Measurements from ENCODE around the gene WDR35. TPM values are rescaled to one million over a fixed set of nuclear protein-coding genes. Genes with fewer than 3 reads are reported as not detected.

Gene WDR35
- polyA plus RNA-seq, 4 donors: 0.45 to 7.1 (median 1.3) TPM

- H3K36me3 ChIP-seq (ENCODE audit: control insufficient read depth in 3 of 3, insufficient read depth in 2 of 3, low read depth in 1 of 3, low read length in 3 of 3): peaks cover 0 to 9% (median 0%) of the 10 kb centered on the region in 3 donors
- no peak overlapping the region for H3K27ac ChIP-seq (ENCODE audit: low read depth in 1 of 3, low read length in 2 of 3)
- WGBS, 3 donors: 46 to 69% (median 63%) methylated on average over 1 of the region's 1 CpG
- H3K27me3 ChIP-seq (ENCODE audit: control insufficient read depth in 3 of 3, insufficient read depth in 3 of 3, low read length in 3 of 3): no peaks in the 10 kb centered on the region
- FAIRE-seq: no peak
- no peak overlapping the region for H3K4me3 ChIP-seq (ENCODE audit: low read depth in 1 of 3, low read length in 3 of 3)
- H3K4me1 ChIP-seq (ENCODE audit: control insufficient read depth in 3 of 3, insufficient read depth in 2 of 3, low read depth in 1 of 3, low read length in 2 of 3): no peaks in the 10 kb centered on the region
- peak in 1 of 2 donors; percentile 5 for DNase-seq
- H3K9me3 ChIP-seq (ENCODE audit: control insufficient read depth in 2 of 2, insufficient read depth in 1 of 2, low read depth in 1 of 2, low read length in 1 of 2): no peaks in the 10 kb centered on the region
Observed at GRCh38 chr2:19979932-19980331, 10.0 kb downstream of the WDR35 start.

- no peaks in the 10 kb centered on the region for H3K27me3 ChIP-seq (ENCODE audit: control insufficient read depth in 3 of 3, insufficient read depth in 3 of 3, low read length in 3 of 3)
- no peak for DNase-seq
- no peaks in the 10 kb centered on the region for H3K9me3 ChIP-seq (ENCODE audit: control insufficient read depth in 2 of 2, insufficient read depth in 1 of 2, low read depth in 1 of 2, low read length in 1 of 2)
- H3K4me1 ChIP-seq (ENCODE audit: control insufficient read depth in 3 of 3, insufficient read depth in 2 of 3, low read depth in 1 of 3, low read length in 2 of 3): no peaks in the 10 kb centered on the region
- peaks cover 0 to 14% (median 0%) of the 10 kb centered on the region in 3 donors for H3K36me3 ChIP-seq (ENCODE audit: control insufficient read depth in 3 of 3, insufficient read depth in 2 of 3, low read depth in 1 of 3, low read length in 3 of 3)
- FAIRE-seq: no peak
- H3K27ac ChIP-seq (ENCODE audit: low read depth in 1 of 3, low read length in 2 of 3): no peak overlapping the region
- no peak overlapping the region for H3K4me3 ChIP-seq (ENCODE audit: low read depth in 1 of 3, low read length in 3 of 3)
- 89 to 92% (median 89%) methylated on average over 8 of the region's 8 CpGs for WGBS, 3 donors
Observed at GRCh38 chr2:19973466-19973865, 16.4 kb downstream of the WDR35 start.

- peak in 1 of 2 donors; percentile 6 for DNase-seq
- no peaks in the 10 kb centered on the region for H3K4me1 ChIP-seq (ENCODE audit: control insufficient read depth in 3 of 3, insufficient read depth in 2 of 3, low read depth in 1 of 3, low read length in 2 of 3)
- peaks cover 0 to 11% (median 2%) of the 10 kb centered on the region in 3 donors for H3K36me3 ChIP-seq (ENCODE audit: control insufficient read depth in 3 of 3, insufficient read depth in 2 of 3, low read depth in 1 of 3, low read length in 3 of 3)
- FAIRE-seq: no peak
- WGBS, 3 donors: 40 to 68% (median 63%) methylated on average over 3 of the region's 3 CpGs
- H3K27me3 ChIP-seq (ENCODE audit: control insufficient read depth in 3 of 3, insufficient read depth in 3 of 3, low read length in 3 of 3): no peaks in the 10 kb centered on the region
- no peak overlapping the region for H3K4me3 ChIP-seq (ENCODE audit: low read depth in 1 of 3, low read length in 3 of 3)
- H3K27ac ChIP-seq (ENCODE audit: low read depth in 1 of 3, low read length in 2 of 3): no peak overlapping the region
- H3K9me3 ChIP-seq (ENCODE audit: control insufficient read depth in 2 of 2, insufficient read depth in 1 of 2, low read depth in 1 of 2, low read length in 1 of 2): no peaks in the 10 kb centered on the region
Observed at GRCh38 chr2:19971691-19972090, 18.2 kb downstream of the WDR35 start.

- no peak overlapping the region for H3K27ac ChIP-seq (ENCODE audit: low read depth in 1 of 3, low read length in 2 of 3)
- DNase-seq (no peak), FAIRE-seq (no peak)
- H3K4me1 ChIP-seq (ENCODE audit: control insufficient read depth in 3 of 3, insufficient read depth in 2 of 3, low read depth in 1 of 3, low read length in 2 of 3): no peaks in the 10 kb centered on the region
- H3K9me3 ChIP-seq (ENCODE audit: control insufficient read depth in 2 of 2, insufficient read depth in 1 of 2, low read depth in 1 of 2, low read length in 1 of 2): peaks cover 0 to 5% of the 10 kb centered on the region in 2 donors
- no peaks in the 10 kb centered on the region for H3K27me3 ChIP-seq (ENCODE audit: control insufficient read depth in 3 of 3, insufficient read depth in 3 of 3, low read length in 3 of 3)
- no peak overlapping the region for H3K4me3 ChIP-seq (ENCODE audit: low read depth in 1 of 3, low read length in 3 of 3)
- WGBS, 3 donors: 100% methylated on average over 1 of the region's 1 CpG
- peaks cover 0 to 6% (median 2%) of the 10 kb centered on the region in 3 donors for H3K36me3 ChIP-seq (ENCODE audit: control insufficient read depth in 3 of 3, insufficient read depth in 2 of 3, low read depth in 1 of 3, low read length in 3 of 3)
Observed at GRCh38 chr2:19963386-19963785, 26.5 kb downstream of the WDR35 start.

GRCh38 chr2:19955544-19956422 lies 34.1 kb downstream of the WDR35 start:
- Histone ChIP-seq H3K9me3 (ENCODE audit: control insufficient read depth in 2 of 2, insufficient read depth in 1 of 2, low read depth in 1 of 2, low read length in 1 of 2) (no peaks in the 10 kb centered on the region), H3K27ac (ENCODE audit: low read depth in 1 of 3, low read length in 2 of 3) (no peak overlapping the region), H3K27me3 (ENCODE audit: control insufficient read depth in 3 of 3, insufficient read depth in 3 of 3, low read length in 3 of 3) (no peaks in the 10 kb centered on the region), H3K4me1 (ENCODE audit: control insufficient read depth in 3 of 3, insufficient read depth in 2 of 3, low read depth in 1 of 3, low read length in 2 of 3) (no peaks in the 10 kb centered on the region), H3K4me3 (ENCODE audit: low read depth in 1 of 3, low read length in 3 of 3) (no peak overlapping the region), H3K36me3 (ENCODE audit: control insufficient read depth in 3 of 3, insufficient read depth in 2 of 3, low read depth in 1 of 3, low read length in 3 of 3) (no peaks in the 10 kb centered on the region)
- WGBS, 3 donors: 46 to 61% (median 61%) methylated on average over 6 of the region's 6 CpGs
- DNase-seq: peak; percentile 71 to 74
- peak; percentile 41 for FAIRE-seq

- no peak for DNase-seq
- no peak for FAIRE-seq
Observed at GRCh38 chr2:19949071-19949470, 40.8 kb downstream of the WDR35 start.

GRCh38 chr2:19947184-19947940 lies 42.5 kb downstream of the WDR35 start:
- DNase-seq (no peak), FAIRE-seq (no peak)
- no peaks in the 10 kb centered on the region for H3K9me3 ChIP-seq (ENCODE audit: control insufficient read depth in 2 of 2, insufficient read depth in 1 of 2, low read depth in 1 of 2, low read length in 1 of 2)
- 86 to 94% (median 91%) methylated on average over 4 of the region's 4 CpGs for WGBS, 3 donors
- H3K27ac ChIP-seq (ENCODE audit: low read depth in 1 of 3, low read length in 2 of 3): no peak overlapping the region
- no peaks in the 10 kb centered on the region for H3K27me3 ChIP-seq (ENCODE audit: control insufficient read depth in 3 of 3, insufficient read depth in 3 of 3, low read length in 3 of 3)
- H3K4me1 ChIP-seq (ENCODE audit: control insufficient read depth in 3 of 3, insufficient read depth in 2 of 3, low read depth in 1 of 3, low read length in 2 of 3): no peaks in the 10 kb centered on the region
- no peak overlapping the region for H3K4me3 ChIP-seq (ENCODE audit: low read depth in 1 of 3, low read length in 3 of 3)
- H3K36me3 ChIP-seq (ENCODE audit: control insufficient read depth in 3 of 3, insufficient read depth in 2 of 3, low read depth in 1 of 3, low read length in 3 of 3): no peaks in the 10 kb centered on the region

More at GRCh38 chr2:19949071-19949470, 40.8 kb downstream of the WDR35 start:
- H3K9me3 ChIP-seq (ENCODE audit: control insufficient read depth in 2 of 2, insufficient read depth in 1 of 2, low read depth in 1 of 2, low read length in 1 of 2): no peaks in the 10 kb centered on the region
- H3K27me3 ChIP-seq (ENCODE audit: control insufficient read depth in 3 of 3, insufficient read depth in 3 of 3, low read length in 3 of 3): no peaks in the 10 kb centered on the region
- no peaks in the 10 kb centered on the region for H3K4me1 ChIP-seq (ENCODE audit: control insufficient read depth in 3 of 3, insufficient read depth in 2 of 3, low read depth in 1 of 3, low read length in 2 of 3)
- H3K4me3 ChIP-seq (ENCODE audit: low read depth in 1 of 3, low read length in 3 of 3): no peak overlapping the region
- H3K36me3 ChIP-seq (ENCODE audit: control insufficient read depth in 3 of 3, insufficient read depth in 2 of 3, low read depth in 1 of 3, low read length in 3 of 3): no peaks in the 10 kb centered on the region
- no peak overlapping the region for H3K27ac ChIP-seq (ENCODE audit: low read depth in 1 of 3, low read length in 2 of 3)

GRCh38 chr2:19944205-19944845 lies 45.6 kb downstream of the WDR35 start:
- Histone ChIP-seq H3K27ac (ENCODE audit: low read depth in 1 of 3, low read length in 2 of 3) (no peak overlapping the region), H3K9me3 (ENCODE audit: control insufficient read depth in 2 of 2, insufficient read depth in 1 of 2, low read depth in 1 of 2, low read length in 1 of 2) (no peaks in the 10 kb centered on the region), H3K27me3 (ENCODE audit: control insufficient read depth in 3 of 3, insufficient read depth in 3 of 3, low read length in 3 of 3) (no peaks in the 10 kb centered on the region), H3K4me3 (ENCODE audit: low read depth in 1 of 3, low read length in 3 of 3) (no peak overlapping the region), H3K4me1 (ENCODE audit: control insufficient read depth in 3 of 3, insufficient read depth in 2 of 3, low read depth in 1 of 3, low read length in 2 of 3) (no peaks in the 10 kb centered on the region), H3K36me3 (ENCODE audit: control insufficient read depth in 3 of 3, insufficient read depth in 2 of 3, low read depth in 1 of 3, low read length in 3 of 3) (no peaks in the 10 kb centered on the region)
- no peak for FAIRE-seq
- no peak for DNase-seq
- 73 to 89% (median 86%) methylated on average over 2 of the region's 2 CpGs for WGBS, 3 donors
